Measurements from ENCODE around the gene RAB15. TPM values are rescaled to one million over a fixed set of nuclear protein-coding genes. Genes with fewer than 3 reads are reported as not detected.

Gene RAB15
- total and polyA plus RNA-seq, 12 donors = 0.95 to 8.9 (median 3.7) TPM

DNA sequence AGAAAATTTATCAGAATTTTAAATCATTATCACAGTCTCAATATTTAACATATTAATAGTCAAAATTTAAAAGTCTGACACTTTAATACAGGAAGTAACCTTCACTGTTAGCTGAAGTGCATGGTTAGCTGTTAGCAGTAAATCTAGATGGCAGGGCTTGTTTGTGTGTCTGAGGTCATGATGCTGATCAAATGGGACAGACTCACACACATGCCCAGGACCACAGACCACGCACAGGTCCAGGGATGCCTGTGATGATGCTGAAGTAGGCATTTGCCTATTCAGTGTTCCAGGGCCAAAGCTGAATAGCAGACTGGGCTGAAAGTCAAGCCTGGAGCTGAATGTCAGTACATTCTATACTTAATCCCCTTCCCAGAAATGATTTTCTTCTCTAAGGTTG is 35.1 kb upstream of the RAB15 start:
- H3K27me3 ChIP-seq = no peaks in the 10 kb centered on the region
- peaks cover 11 to 35% of the 10 kb centered on the region in 2 donors for H3K4me1 ChIP-seq (replicated peaks in 1 of 2)
- H3K36me3 ChIP-seq (replicated peaks in 1 of 2) = peaks cover 0 to 2% of the 10 kb centered on the region in 2 donors
- TF ChIP-seq POLR2A (IDR thresholded peaks at IDR 0.05) = no peak
- TF ChIP-seq, protein P1, sequence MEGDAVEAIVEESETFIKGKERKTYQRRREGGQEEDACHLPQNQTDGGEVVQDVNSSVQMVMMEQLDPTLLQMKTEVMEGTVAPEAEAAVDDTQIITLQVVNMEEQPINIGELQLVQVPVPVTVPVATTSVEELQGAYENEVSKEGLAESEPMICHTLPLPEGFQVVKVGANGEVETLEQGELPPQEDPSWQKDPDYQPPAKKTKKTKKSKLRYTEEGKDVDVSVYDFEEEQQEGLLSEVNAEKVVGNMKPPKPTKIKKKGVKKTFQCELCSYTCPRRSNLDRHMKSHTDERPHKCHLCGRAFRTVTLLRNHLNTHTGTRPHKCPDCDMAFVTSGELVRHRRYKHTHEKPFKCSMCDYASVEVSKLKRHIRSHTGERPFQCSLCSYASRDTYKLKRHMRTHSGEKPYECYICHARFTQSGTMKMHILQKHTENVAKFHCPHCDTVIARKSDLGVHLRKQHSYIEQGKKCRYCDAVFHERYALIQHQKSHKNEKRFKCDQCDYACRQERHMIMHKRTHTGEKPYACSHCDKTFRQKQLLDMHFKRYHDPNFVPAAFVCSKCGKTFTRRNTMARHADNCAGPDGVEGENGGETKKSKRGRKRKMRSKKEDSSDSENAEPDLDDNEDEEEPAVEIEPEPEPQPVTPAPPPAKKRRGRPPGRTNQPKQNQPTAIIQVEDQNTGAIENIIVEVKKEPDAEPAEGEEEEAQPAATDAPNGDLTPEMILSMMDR (IDR thresholded peaks at IDR 0.05) = no peak
- no peak overlapping the region for H3K4me3 ChIP-seq
- no peak for DNase-seq
- 75 to 97% (median 94%) methylated on average over 1 of the region's 1 CpG for WGBS, 4 donors
- intact Hi-C loops (cut with DNase I) = no loop called here
- peak overlapping the region in 1 of 5 donors; percentile 77 for H3K27ac ChIP-seq
- no peaks in the 10 kb centered on the region for H3K9me3 ChIP-seq (replicated peaks in 1 of 3)

DNA sequence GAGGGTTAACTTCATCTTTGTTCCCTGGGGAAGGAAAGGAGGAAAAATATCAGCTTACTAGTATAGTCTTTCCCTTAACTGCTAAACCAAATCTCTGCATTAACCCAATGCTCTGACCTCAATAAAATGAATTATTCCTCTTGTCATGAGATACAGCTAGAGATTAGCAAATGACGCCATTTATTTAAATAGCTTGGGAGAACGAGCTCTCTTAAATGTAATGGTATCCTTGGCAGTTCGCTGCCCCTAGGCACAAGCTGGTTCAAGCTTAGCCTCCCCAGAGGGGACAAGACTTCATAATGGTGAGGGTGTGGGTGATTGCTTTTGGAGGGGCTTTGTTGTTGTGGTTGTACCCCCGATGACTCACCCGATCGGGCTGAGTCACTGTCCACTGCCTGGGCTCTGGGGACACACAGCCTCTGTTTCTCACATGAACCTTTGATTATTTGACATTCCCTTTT is 34.2 kb upstream of the RAB15 start:
- Histone ChIP-seq H3K27me3 (no peaks in the 10 kb centered on the region), H3K4me3 (no peak overlapping the region), H3K27ac (peak overlapping the region in 4 of 5 donors; percentile 41 to 89 (median 81)), H3K36me3 (replicated peaks in 1 of 2) (no peaks in the 10 kb centered on the region), H3K9me3 (replicated peaks in 1 of 3) (no peaks in the 10 kb centered on the region), H3K4me1 (replicated peaks in 1 of 2) (peaks cover 10 to 26% of the 10 kb centered on the region in 2 donors)
- TF ChIP-seq, protein P1 (IDR thresholded peaks at IDR 0.05) = no peak
- TF ChIP-seq POLR2A (IDR thresholded peaks at IDR 0.05) = no peak
- 50 to 67% (median 64%) methylated on average over 6 of the region's 6 CpGs for WGBS, 4 donors
- peak in 6 of 7 donors; percentile 24 to 61 (median 44) for DNase-seq
- intact Hi-C loops (cut with DNase I) = no loop called here

DNA sequence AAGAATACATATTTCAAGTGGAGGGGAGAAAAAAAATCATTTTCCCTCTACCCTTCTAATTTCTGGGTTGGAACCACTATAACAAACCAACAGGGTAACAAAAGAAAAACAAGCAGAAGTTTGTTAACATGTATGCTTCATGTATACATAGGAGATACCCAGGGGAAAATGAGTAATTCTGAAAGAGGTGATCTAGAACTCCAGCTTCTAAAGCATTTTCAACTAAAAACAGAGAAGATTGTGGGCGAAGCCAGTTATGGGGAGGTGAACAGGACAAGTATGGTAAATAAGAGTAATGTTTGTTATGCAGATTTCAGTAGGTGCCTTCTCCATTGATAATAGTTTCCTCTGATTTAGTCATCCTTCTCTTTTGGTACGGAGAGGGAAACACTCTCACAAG is 31.3 kb upstream of the RAB15 start:
- TF ChIP-seq, protein P1 (IDR thresholded peaks at IDR 0.05) = no peak
- no peak for TF ChIP-seq POLR2A (IDR thresholded peaks at IDR 0.05)
- WGBS, 4 donors = 92 to 97% (median 96%) methylated on average over 2 of the region's 2 CpGs
- no peak overlapping the region for H3K4me3 ChIP-seq
- no peaks in the 10 kb centered on the region for H3K36me3 ChIP-seq (replicated peaks in 1 of 2)
- no peak overlapping the region for H3K27ac ChIP-seq
- intact Hi-C loops (cut with DNase I) = no loop called here
- peaks cover 14 to 36% of the 10 kb centered on the region in 2 donors for H3K4me1 ChIP-seq (replicated peaks in 1 of 2)
- DNase-seq = no peak
- no peaks in the 10 kb centered on the region for H3K27me3 ChIP-seq
- no peaks in the 10 kb centered on the region for H3K9me3 ChIP-seq (replicated peaks in 1 of 3)

DNA sequence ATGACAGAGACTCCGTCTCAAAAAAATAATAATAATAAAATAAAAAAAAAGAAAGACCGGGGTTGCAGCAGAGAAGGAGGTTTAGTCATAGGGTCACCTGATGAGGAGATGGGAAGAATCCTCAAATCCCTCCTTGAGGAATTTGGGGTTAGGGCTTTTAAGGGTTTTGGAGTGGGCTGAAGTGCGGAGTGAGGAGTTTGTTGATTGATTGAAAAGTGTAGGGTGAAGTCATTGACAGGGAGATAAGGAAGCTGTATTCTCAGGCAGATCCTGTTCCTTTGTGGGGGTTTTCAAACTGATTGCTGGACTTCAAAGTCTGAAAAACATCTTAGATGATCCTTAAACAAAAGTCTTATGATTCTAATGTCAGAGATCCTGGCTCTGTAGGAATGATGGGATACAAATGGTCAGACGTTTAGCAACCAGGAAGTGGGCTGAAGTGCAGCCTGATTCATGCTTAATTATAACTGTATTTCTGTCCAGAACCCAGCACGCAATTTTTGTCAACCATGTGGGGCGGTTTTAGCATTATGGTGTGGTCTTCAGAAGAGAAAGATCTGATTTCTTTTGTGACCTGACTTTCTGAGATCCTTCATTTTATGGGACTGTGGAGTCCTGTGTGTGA is 30.6 kb upstream of the RAB15 start:
- 73 to 86% (median 81%) methylated on average over 6 of the region's 6 CpGs for WGBS, 4 donors
- intact Hi-C loops (cut with DNase I) = no loop called here
- Histone ChIP-seq H3K9me3 (replicated peaks in 1 of 3) (no peaks in the 10 kb centered on the region), H3K27me3 (no peaks in the 10 kb centered on the region), H3K4me1 (replicated peaks in 1 of 2) (peaks cover 18 to 41% of the 10 kb centered on the region in 2 donors), H3K4me3 (no peak overlapping the region), H3K36me3 (replicated peaks in 1 of 2) (no peaks in the 10 kb centered on the region), H3K27ac (no peak overlapping the region)
- DNase-seq = no peak
- TF ChIP-seq, protein P1 (IDR thresholded peaks at IDR 0.05) = no peak
- no peak for TF ChIP-seq POLR2A (IDR thresholded peaks at IDR 0.05)
